HG03066 (cell line): ENCODE results near the gene SLC43A3.
"Not testable (repeated sequence)": the region's sequence is repeated elsewhere in the genome, so short reads cannot be mapped to it uniquely, and the experiment has no call there.

ENCODE experiments used
- ATAC-seq: cut with Tn5 transposase; IDR thresholded peaks from one replicate; pipeline ENCODE4 v1.9.1; 2021; ENCODE audit warnings: low read depth; ENCODE audit not compliant: unreplicated experiment

SLC43A3 gene

DNA sequence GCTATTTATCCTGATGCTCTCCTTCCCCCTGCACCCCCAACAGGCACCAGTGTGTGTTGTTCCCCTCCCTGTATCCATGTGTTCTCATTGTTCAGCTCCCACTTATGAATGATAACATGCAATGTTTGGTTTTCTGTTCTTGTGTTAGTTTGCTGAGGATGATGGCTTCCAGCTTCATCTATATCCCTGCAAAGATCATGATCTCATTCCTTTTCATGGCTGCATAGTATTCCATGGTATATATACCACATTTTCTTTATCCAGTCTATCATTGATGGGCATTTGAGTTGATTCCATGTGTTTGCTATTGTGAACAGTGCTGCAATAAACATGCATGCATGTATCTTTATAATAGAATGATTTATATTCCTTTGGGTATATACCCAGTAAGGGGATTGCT is 65.5 kb downstream of the SLC43A3 start:
- ATAC-seq: not testable (repeated sequence)

DNA sequence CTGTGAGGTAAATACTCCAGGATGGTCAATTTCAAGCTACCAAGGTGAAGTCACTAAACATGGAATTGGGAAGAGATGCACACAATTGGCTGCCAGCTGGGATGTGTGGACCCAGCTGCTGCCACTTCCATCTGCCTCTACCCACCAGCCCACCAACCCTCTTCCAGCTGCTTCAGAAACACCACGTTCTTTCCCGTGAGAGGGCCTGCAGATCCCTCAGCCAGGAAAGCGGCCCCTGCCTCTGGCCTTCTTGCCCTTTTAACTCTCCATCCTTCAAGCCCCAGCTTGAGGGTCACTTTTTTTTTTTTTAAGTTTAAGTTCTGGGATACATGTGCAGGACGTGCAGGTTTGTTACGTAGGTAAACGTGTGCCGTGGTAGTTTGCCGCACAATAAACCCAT is 65.9 kb downstream of the SLC43A3 start:
- no peak for ATAC-seq

DNA sequence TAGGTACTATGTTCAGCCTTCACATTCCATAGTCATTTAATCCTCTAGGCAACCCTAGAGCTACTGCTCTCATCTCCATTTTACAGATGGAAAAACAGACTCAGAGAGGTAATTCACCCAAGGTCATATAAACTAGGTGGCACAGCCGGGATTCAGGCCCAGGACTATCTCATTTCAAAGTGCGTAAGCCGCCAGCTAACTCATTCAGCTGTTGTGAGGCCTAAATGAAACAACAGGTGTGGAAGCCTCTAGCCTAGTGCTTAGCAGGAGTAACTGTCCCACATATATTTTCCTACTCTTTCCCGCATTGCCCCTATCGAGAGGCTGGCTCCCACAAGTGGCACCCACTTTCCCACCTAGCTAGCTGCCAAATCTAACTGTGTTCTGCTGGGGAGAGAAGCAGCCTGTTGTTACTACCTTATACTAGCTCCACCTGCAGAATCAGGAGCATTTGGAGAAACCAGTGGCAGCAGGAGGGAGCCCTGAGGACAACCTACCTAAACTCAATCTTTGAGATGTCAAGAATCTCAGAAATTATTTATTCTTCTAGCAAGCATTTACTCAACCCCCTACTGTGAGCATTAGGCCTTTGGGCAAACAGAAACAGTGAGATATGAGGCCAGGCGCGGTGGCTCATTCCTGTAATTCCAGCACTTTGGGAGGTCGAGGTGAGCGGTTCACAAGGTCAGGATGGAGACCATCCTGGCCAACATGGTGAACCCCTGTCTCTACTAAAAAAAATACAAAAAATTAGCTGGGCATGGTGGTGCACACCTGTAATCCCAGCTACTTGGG is 66.8 kb downstream of the SLC43A3 start:
- no peak for ATAC-seq

DNA sequence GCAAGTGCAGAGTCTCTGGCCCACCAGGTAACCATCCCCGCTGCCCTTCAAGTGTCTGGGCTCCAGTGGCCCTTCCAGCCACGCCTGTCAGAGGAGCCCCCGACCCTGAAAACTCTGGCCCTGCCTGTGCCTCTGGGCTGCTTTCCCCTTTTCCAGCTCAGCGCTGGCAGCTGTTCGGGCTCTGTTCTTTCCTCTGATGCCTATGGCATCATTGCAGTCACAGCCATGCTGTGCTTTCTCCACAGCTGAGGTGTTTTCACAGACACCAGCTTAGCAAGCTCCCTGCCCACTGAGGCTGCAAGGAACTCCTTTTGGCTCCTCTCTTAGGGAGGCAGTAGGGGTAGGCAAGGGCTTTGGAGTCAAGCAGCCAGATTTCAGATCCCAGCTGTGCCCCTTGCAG is 67.5 kb downstream of the SLC43A3 start:
- no peak for ATAC-seq

DNA sequence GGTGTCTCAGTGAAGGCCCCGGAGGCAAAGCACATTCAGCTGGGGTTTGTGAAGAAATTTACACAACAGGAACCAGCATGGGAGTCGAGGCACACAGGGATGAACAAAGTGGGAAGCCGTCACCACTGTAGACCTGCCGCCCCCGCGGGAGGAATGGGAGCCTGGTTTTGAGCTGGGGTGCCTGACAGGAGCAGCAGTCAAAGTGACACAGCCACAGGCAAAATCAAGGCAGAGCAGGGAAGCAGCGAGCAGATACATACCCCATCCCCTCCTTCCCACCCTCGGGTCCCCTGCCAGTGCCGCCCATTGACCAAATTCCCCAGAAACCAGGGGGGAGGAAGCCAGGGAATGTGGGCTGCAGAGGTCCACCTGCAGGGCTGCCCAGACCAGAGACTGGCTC is 67.9 kb downstream of the SLC43A3 start:
- no peak for ATAC-seq

DNA sequence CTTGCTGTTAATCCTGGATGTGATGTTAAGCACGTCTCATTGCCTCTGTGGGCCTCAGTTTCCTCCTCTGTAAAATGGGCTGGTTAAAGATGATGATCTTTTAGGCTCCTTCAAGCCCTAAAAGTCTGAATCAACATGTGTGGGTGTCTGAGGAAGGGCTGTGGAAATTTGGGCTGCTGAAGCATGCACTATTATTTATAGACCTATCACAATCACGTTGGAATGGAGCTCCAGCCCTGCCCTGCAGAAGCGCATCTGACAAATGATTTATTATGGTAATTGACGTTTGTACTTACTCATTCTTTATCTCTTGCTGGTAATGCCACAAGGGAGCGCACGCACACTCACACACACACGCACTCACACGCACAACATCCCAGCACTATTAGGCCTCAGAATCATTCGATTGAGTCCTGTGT is 68.4 kb downstream of the SLC43A3 start:
- ATAC-seq: no peak

DNA sequence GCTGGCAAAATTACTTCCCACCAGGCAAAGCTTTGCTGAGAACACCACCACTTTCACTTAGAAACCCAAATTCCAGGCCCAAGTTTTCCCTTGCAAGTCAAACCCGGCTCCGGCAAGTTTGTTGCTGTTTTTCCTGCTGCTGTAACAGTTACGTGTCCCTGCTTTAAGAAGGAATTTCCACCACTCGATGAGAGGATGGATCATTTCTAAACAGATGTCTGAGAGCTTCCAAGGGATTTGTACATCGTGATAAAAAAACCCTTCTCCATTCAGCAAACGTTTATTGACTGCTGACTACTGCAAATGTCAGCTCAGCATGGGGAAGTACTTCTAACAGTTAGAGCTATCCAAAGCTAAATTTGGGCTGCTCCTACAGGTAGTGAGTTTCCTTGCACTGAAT is 69.1 kb downstream of the SLC43A3 start:
- no peak for ATAC-seq

DNA sequence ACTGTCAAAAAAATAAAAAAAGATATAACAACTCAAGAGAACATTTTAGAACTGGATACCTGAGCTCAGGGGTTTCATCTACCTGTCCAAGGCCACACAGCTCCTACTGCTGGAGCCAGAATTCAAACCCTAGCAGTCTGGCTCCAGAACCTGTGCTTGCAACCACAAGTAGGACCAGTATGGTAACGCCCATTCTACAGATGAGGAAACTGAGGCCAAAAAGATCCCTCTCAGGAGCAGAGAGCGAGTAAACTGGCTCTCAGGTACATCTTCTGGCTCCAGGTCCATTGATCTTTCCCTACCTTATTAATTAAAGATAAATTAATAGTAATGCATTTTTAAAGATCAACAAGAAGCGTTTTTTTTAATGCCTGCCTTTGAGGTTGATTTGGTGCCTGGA is 69.6 kb downstream of the SLC43A3 start:
- ATAC-seq: no peak
